Parathyroid adenoma (tissue), 2 donors: ENCODE results near the gene TXNDC16.

ENCODE experiments used
- H2AFZ ChIP-seq: fragments of 300-600 bp; sonication (generic); one replicate; pipeline ENCODE4 v1.7.0; 2017; ENCODE audit warnings: antibody characterized with exemption, mild to moderate bottlenecking
- H3K27ac ChIP-seq: fragments of 300-600 bp; sonication (generic); one replicate; pipeline ENCODE4 v1.7.0; 2017
- H3K27me3 ChIP-seq: fragments of 300-600 bp; sonication (generic); one replicate; pipeline ENCODE4 v1.7.0; 2017; ENCODE audit warnings: low read length; ENCODE audit not compliant: control insufficient read depth, insufficient read depth
- H3K36me3 ChIP-seq: fragments of 300-600 bp; sonication (generic); one replicate; pipeline ENCODE4 v1.7.0; 2017; ENCODE audit warnings: low read length; ENCODE audit not compliant: control insufficient read depth, insufficient read depth
- H3K4me1 ChIP-seq: fragments of 300-600 bp; sonication (generic); one replicate; pipeline ENCODE4 v1.7.0; 2017; ENCODE audit warnings: control low read depth
- H3K4me2 ChIP-seq: fragments of 300-600 bp; sonication (generic); one replicate; pipeline ENCODE4 v1.7.0; 2017; ENCODE audit warnings: low read length
- H3K4me3 ChIP-seq: fragments of 300-600 bp; sonication (generic); one replicate; pipeline ENCODE4 v1.7.0; 2017; ENCODE audit warnings: low read depth, low read length
- H3K79me2 ChIP-seq: fragments of 300-600 bp; sonication (generic); one replicate; pipeline ENCODE4 v1.7.0; 2017; ENCODE audit warnings: control low read depth
- H3K9ac ChIP-seq: fragments of 300-600 bp; sonication (generic); one replicate; pipeline ENCODE4 v1.7.0; 2017; ENCODE audit warnings: mild to moderate bottlenecking
- H3K9me3 ChIP-seq: fragments of 300-600 bp; sonication (generic); one replicate; pipeline ENCODE4 v1.7.0; 2017; ENCODE audit warnings: low read length; ENCODE audit not compliant: control insufficient read depth
- TF ChIP-seq, protein P1 (sequence below): fragments of 300-600 bp; sonication (generic); IDR thresholded peaks from one replicate; pipeline ENCODE4 v1.7.0; 2017; ENCODE audit warnings: antibody characterized with exemption, mild to moderate bottlenecking
- donor health status: primary hyperparathyroidism.

The TXNDC16 gene

DNA sequence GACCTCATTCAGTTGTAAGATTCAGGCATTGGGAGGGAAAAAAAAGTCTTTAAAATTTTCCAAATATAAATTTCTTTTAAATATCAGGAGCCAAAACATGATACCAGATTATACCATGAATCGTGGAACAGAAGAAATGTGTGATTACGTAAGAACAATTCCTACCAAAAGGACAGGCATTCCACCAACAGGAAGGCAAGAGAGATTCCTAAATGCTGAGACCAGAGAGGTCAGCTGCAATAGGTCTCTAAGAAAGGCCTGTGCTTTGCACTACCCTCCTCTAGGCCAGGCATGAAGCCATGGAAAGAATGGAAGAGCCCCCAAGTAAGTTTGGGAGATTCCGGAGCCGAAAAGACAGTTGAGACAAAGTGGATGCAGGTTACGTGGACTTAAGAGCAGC, 154.5 kb downstream of the TXNDC16 start:
- Histone ChIP-seq H3K9ac (no peak overlapping the region), H3K27me3 (no peaks in the 10 kb centered on the region), H3K4me3 (no peak overlapping the region), H3K4me1 (no peaks in the 10 kb centered on the region), H3K9me3 (no peaks in the 10 kb centered on the region), H2AFZ (no peak overlapping the region), H3K27ac (no peak overlapping the region), H3K36me3 (no peaks in the 10 kb centered on the region), H3K4me2 (no peak overlapping the region), H3K79me2 (no peaks in the 10 kb centered on the region)
- TF ChIP-seq, protein P1, sequence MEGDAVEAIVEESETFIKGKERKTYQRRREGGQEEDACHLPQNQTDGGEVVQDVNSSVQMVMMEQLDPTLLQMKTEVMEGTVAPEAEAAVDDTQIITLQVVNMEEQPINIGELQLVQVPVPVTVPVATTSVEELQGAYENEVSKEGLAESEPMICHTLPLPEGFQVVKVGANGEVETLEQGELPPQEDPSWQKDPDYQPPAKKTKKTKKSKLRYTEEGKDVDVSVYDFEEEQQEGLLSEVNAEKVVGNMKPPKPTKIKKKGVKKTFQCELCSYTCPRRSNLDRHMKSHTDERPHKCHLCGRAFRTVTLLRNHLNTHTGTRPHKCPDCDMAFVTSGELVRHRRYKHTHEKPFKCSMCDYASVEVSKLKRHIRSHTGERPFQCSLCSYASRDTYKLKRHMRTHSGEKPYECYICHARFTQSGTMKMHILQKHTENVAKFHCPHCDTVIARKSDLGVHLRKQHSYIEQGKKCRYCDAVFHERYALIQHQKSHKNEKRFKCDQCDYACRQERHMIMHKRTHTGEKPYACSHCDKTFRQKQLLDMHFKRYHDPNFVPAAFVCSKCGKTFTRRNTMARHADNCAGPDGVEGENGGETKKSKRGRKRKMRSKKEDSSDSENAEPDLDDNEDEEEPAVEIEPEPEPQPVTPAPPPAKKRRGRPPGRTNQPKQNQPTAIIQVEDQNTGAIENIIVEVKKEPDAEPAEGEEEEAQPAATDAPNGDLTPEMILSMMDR = no peak

- Histone ChIP-seq H3K4me3 (no peak overlapping the region), H3K79me2 (no peaks in the 10 kb centered on the region), H3K27me3 (no peaks in the 10 kb centered on the region), H2AFZ (no peak overlapping the region), H3K36me3 (no peaks in the 10 kb centered on the region), H3K4me1 (no peaks in the 10 kb centered on the region), H3K9me3 (no peaks in the 10 kb centered on the region), H3K9ac (no peak overlapping the region), H3K27ac (no peak overlapping the region), H3K4me2 (no peak overlapping the region)
- TF ChIP-seq, protein P1 = no peak
Observed at GRCh38 chr14:52395728-52396127, 156.6 kb downstream of the TXNDC16 start.

DNA sequence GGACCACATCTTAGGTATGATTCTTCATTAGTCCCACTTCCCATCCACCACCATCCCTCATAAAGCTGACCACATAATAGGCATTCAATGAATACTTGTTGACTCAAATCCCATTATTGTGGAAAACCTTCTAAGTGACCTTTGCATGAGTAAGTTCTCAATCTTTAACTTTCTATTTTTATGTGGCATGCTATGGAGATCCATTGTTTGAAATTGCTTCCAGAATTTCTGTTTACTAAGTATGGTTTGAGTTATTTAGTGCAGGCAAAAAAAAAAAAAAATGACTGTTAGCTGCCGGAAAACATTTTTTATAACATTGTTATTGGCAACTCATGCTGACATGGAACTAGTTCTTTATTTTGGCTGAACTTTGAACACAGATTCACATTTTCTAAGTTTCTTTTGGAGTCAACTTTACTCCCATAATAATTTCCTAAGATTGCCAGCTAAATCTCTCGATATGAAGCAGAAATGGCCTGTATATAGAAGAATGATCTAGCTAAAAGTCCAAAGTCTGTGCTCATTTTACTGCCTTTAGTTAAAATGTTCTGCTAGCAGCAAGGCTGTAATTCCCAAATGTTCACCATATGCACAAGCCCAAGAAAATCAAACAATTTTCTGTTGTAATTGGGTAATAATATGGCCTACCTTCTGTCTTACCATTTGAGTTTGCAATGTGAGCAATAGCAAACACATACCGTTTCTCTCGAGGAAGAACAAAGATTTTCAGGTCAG, 160.3 kb downstream of the TXNDC16 start:
- no peaks in the 10 kb centered on the region for H3K36me3 ChIP-seq
- TF ChIP-seq, protein P1 = no peak
- H3K4me1 ChIP-seq = no peaks in the 10 kb centered on the region
- no peak overlapping the region for H3K27ac ChIP-seq
- no peak overlapping the region for H3K4me2 ChIP-seq
- H3K4me3 ChIP-seq = no peak overlapping the region
- no peaks in the 10 kb centered on the region for H3K79me2 ChIP-seq
- H3K9me3 ChIP-seq = no peaks in the 10 kb centered on the region
- no peak overlapping the region for H2AFZ ChIP-seq
- no peak overlapping the region for H3K9ac ChIP-seq
- no peaks in the 10 kb centered on the region for H3K27me3 ChIP-seq
